ENCODE data around the gene KLF17.

DNA sequence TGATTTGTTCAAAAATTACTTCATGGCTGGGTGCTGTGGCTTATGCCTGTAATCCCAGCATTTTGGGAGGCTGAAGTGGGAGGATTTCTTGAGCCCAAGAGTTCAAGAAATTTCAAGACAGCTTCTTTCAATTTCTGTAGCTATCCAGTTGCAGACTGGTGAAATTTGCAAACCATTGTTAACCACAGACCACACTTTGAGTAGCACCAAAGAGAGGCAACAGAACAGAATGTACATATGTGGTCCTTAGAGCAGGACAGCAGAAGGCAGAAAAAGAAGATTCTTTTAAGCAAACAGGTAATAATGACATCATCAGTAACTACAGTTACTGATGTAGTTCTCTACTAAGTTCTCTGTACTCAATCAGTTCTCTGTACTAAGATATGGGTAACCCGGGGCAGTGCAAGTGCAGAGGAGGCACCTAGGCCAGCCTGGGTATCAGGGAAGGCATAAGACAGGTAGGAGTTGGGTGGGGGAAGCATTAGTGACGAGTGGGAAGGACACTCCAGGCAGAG is 5.5 kb upstream of the KLF17 start:
- TF ChIP-seq, protein P1, sequence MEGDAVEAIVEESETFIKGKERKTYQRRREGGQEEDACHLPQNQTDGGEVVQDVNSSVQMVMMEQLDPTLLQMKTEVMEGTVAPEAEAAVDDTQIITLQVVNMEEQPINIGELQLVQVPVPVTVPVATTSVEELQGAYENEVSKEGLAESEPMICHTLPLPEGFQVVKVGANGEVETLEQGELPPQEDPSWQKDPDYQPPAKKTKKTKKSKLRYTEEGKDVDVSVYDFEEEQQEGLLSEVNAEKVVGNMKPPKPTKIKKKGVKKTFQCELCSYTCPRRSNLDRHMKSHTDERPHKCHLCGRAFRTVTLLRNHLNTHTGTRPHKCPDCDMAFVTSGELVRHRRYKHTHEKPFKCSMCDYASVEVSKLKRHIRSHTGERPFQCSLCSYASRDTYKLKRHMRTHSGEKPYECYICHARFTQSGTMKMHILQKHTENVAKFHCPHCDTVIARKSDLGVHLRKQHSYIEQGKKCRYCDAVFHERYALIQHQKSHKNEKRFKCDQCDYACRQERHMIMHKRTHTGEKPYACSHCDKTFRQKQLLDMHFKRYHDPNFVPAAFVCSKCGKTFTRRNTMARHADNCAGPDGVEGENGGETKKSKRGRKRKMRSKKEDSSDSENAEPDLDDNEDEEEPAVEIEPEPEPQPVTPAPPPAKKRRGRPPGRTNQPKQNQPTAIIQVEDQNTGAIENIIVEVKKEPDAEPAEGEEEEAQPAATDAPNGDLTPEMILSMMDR (IDR thresholded peaks at IDR 0.05) = no peak
- TF ChIP-seq POLR2A (IDR thresholded peaks at IDR 0.05) = no peak

Data from esophagus squamous epithelium (tissue), 4 donors.